H1 (cell line): Measurements from ENCODE around the gene ARHGEF40. TPM values are rescaled to one million over a fixed set of nuclear protein-coding genes. Genes with fewer than 3 reads are reported as not detected.

Experiments
- CTCF ChIA-PET: fragments of 300-600 bp; sonication (Branson Sonifier 250); formaldehyde crosslinking; loops from one replicate; lab custom pipeline; 2021; ENCODE audit not compliant: partially characterized antibody; lab: Charles Lee
- POLR2A ChIA-PET: fragments of 300-600 bp; sonication (Branson Sonifier 250); formaldehyde crosslinking; loops from one replicate; lab custom pipeline; 2021; ENCODE audit warnings: inconsistent platforms; ENCODE audit not compliant: partially characterized antibody; lab: Charles Lee
- DNase-seq, 2 experiments: peaks; one replicate each; pipeline versions ENCODE4 v3.0.0 to v3.0.0-alpha.2; 2010 to 2022; ENCODE audit warnings: low spot score in 2 of 2, low read depth in 1 of 2, mixed read lengths in 1 of 2
- FAIRE-seq: peaks from 2 replicates; lab custom pipeline; 2011; peaks lifted over from hg19 to GRCh38; lab: Jason Lieb, UNC
- H2AFZ ChIP-seq: 2 replicates; pipeline ENCODE4 v1.8.1; 2012; ENCODE audit warnings: low read length, inconsistent platforms
- H2AK5ac ChIP-seq: 2 replicates; pipeline ENCODE4 v1.6.1; 2013; ENCODE audit warnings: low read depth, low read length
- H2BK120ac ChIP-seq: replicated peaks from 2 replicates; pipeline ENCODE3; 2013; ENCODE audit warnings: low read depth, low read length, inconsistent platforms
- H2BK12ac ChIP-seq: 2 replicates; pipeline ENCODE4 v1.6.1; 2013; ENCODE audit warnings: low read depth, low read length
- H2BK15ac ChIP-seq: 2 replicates; pipeline ENCODE4 v1.6.1; 2013; ENCODE audit warnings: low read length
- H2BK20ac ChIP-seq: 2 replicates; pipeline ENCODE4 v1.6.1; 2013; ENCODE audit warnings: low read length
- H2BK5ac ChIP-seq: 2 replicates; pipeline ENCODE4 v1.6.1; 2013; ENCODE audit warnings: low read depth, low read length
- H3K14ac ChIP-seq: 2 replicates; pipeline ENCODE4 v1.6.1; 2013; ENCODE audit warnings: inconsistent platforms; ENCODE audit not compliant: insufficient read length
- H3K18ac ChIP-seq: 2 replicates; pipeline ENCODE4 v1.6.1; 2013; ENCODE audit warnings: low read length; ENCODE audit errors: extremely low read depth
- H3K23ac ChIP-seq: 2 replicates; pipeline ENCODE4 v1.6.1; 2013; ENCODE audit warnings: inconsistent platforms; ENCODE audit not compliant: insufficient read length
- H3K23me2 ChIP-seq: 2 replicates; pipeline ENCODE4 v1.6.1; 2013; ENCODE audit warnings: low read depth, low read length
- H3K27ac ChIP-seq: 2 replicates; pipeline ENCODE4 v1.6.1; 2011; ENCODE audit warnings: low read depth, low read length, inconsistent platforms
- H3K27me3 ChIP-seq, 4 experiments: replicated peaks in 1 of 4; 1 replicate in 1 of 4; 2 replicates in 3 of 4; pipeline versions ENCODE4 v1.6.1 to v1.8.1; 2011 to 2013; ENCODE audit warnings: low read length in 3 of 4, mild to moderate bottlenecking in 3 of 4, inconsistent platforms in 2 of 4, mixed read lengths in 2 of 4, moderate library complexity in 1 of 4; ENCODE audit not compliant: control insufficient read depth in 3 of 4, insufficient read depth in 3 of 4; ENCODE audit errors: extremely low read depth in 1 of 4
- H3K36me3 ChIP-seq, 4 experiments: 2 replicates each; pipeline versions ENCODE4 v1.6.1 to v1.8.1; 2011 to 2013; ENCODE audit warnings: mild to moderate bottlenecking in 4 of 4, low read length in 3 of 4, moderate library complexity in 2 of 4, control low read depth in 1 of 4, inconsistent platforms in 1 of 4; ENCODE audit not compliant: insufficient read depth in 4 of 4, control insufficient read depth in 2 of 4
- H3K4ac ChIP-seq: replicated peaks from 2 replicates; pipeline ENCODE3; 2013; ENCODE audit warnings: low read length, low read depth, mixed read lengths, inconsistent platforms; ENCODE audit not compliant: insufficient read length
- H3K4me1 ChIP-seq, 4 experiments: replicated peaks in 1 of 4; 1 replicate in 1 of 4; 2 replicates in 3 of 4; pipeline versions ENCODE4 v1.6.1 to v1.8.1; 2011 to 2013; ENCODE audit warnings: low read length in 3 of 4, inconsistent platforms in 2 of 4, mixed read lengths in 1 of 4; ENCODE audit not compliant: insufficient read depth in 4 of 4, control insufficient read depth in 3 of 4
- H3K4me2 ChIP-seq, 2 experiments: 2 replicates each; pipeline versions ENCODE4 v1.6.1 to v1.8.1; 2011 to 2013; ENCODE audit warnings: low read depth in 2 of 2, low read length in 2 of 2, control low read depth in 1 of 2, inconsistent platforms in 1 of 2, mild to moderate bottlenecking in 1 of 2; ENCODE audit not compliant: insufficient read depth in 1 of 2
- H3K4me3 ChIP-seq, 4 experiments: fragments of 200-600, 300-600 bp in 1 of 4; sonication (generic), shearing (Covaris generic), sonication (Bioruptor Twin) in 1 of 4; 2 replicates each; pipeline versions ENCODE4 v1.5.1 to v1.8.1; 2011 to 2016; ENCODE audit warnings: low read length in 4 of 4, low read depth in 3 of 4, control low read depth in 2 of 4, inconsistent platforms in 2 of 4, mild to moderate bottlenecking in 2 of 4, mixed read lengths in 1 of 4, moderate library complexity in 1 of 4; ENCODE audit not compliant: insufficient read depth in 2 of 4; ENCODE audit errors: extremely low read depth in 1 of 4
- H3K56ac ChIP-seq: replicated peaks from 2 replicates; pipeline ENCODE3; 2013; ENCODE audit warnings: low read depth, mild to moderate bottlenecking, mixed read lengths, low read length, inconsistent platforms; ENCODE audit not compliant: insufficient read length
- H3K79me1 ChIP-seq: 2 replicates; pipeline ENCODE4 v1.6.1; 2013; ENCODE audit warnings: low read depth, low read length, control low read depth
- H3K79me2 ChIP-seq, 2 experiments: 2 replicates each; pipeline versions ENCODE4 v1.6.1 to v1.8.1; 2012 to 2013; ENCODE audit warnings: low read length in 2 of 2, mild to moderate bottlenecking in 2 of 2, inconsistent platforms in 1 of 2; ENCODE audit not compliant: insufficient read depth in 2 of 2, control insufficient read depth in 1 of 2
- H3K9ac ChIP-seq, 4 experiments: replicated peaks in 1 of 4; 1 replicate in 1 of 4; 2 replicates in 3 of 4; pipeline versions ENCODE4 v1.6.1 to v1.8.1; 2011 to 2013; ENCODE audit warnings: low read depth in 3 of 4, low read length in 3 of 4, control low read depth in 2 of 4, mild to moderate bottlenecking in 2 of 4, moderate library complexity in 2 of 4, inconsistent platforms in 1 of 4; ENCODE audit errors: extremely low read depth in 1 of 4
- H3K9me3 ChIP-seq, 2 experiments: 2 replicates each; pipeline versions ENCODE4 v1.6.1 to v1.8.1; 2012 to 2013; ENCODE audit warnings: mild to moderate bottlenecking in 2 of 2, moderate library complexity in 2 of 2, control low read depth in 1 of 2, inconsistent platforms in 1 of 2, low read depth in 1 of 2, low read length in 1 of 2, mixed read lengths in 1 of 2; ENCODE audit not compliant: insufficient read depth in 2 of 2
- H4K20me1 ChIP-seq, 2 experiments: replicated peaks in 1 of 2; 2 replicates each; pipeline versions ENCODE3 to v1.8.1; 2011 to 2013; ENCODE audit warnings: inconsistent platforms in 2 of 2, low read length in 2 of 2, mild to moderate bottlenecking in 1 of 2; ENCODE audit not compliant: insufficient read depth in 2 of 2, control insufficient read depth in 1 of 2
- H4K5ac ChIP-seq: 2 replicates; pipeline ENCODE4 v1.6.1; 2013; ENCODE audit warnings: low read length, low read depth, mixed read lengths, inconsistent platforms; ENCODE audit not compliant: insufficient read length
- H4K8ac ChIP-seq: 2 replicates; pipeline ENCODE4 v1.8.0; 2013; ENCODE audit warnings: mild to moderate bottlenecking, moderate library complexity, low read length, inconsistent platforms; ENCODE audit not compliant: insufficient read depth; ENCODE audit errors: extremely low read depth
- H4K91ac ChIP-seq: replicated peaks from 2 replicates; pipeline ENCODE3; 2013; ENCODE audit warnings: low read length, mixed read lengths, inconsistent platforms; ENCODE audit not compliant: insufficient read length
- BRCA1 ChIP-seq: IDR thresholded peaks from 2 replicates; pipeline ENCODE4 v1.6.1; 2012; ENCODE audit warnings: low read depth, low read length, improper control_type of control experiment
- CBX8 ChIP-seq: fragments of 300-800, 300-1000 bp; sonication (generic); IDR thresholded peaks from 2 replicates; pipeline ENCODE4 v1.7.1; 2016; ENCODE audit warnings: low read depth, low read length, borderline replicate concordance
- CHD1 ChIP-seq: IDR thresholded peaks from 2 replicates; pipeline ENCODE4 v1.6.1; 2012; ENCODE audit warnings: low read depth, low read length, improper control_type of control experiment
- EGR1 ChIP-seq: IDR thresholded peaks from 2 replicates; pipeline ENCODE4 v1.6.1; 2011; ENCODE audit warnings: low read depth, low read length, borderline replicate concordance
- GABPA ChIP-seq: IDR thresholded peaks from 2 replicates; pipeline ENCODE4 v1.6.1; 2011; ENCODE audit warnings: mild to moderate bottlenecking, low read length, moderate library complexity, borderline replicate concordance; ENCODE audit not compliant: insufficient read depth
- KDM4A ChIP-seq: IDR thresholded peaks from one replicate; pipeline ENCODE4 v1.7.1; 2012; ENCODE audit warnings: low read depth, mild to moderate bottlenecking, moderate library complexity, low read length, inconsistent platforms; ENCODE audit not compliant: severe bottlenecking
- RXRA ChIP-seq: IDR thresholded peaks from 2 replicates; pipeline ENCODE4 v1.6.1; 2011; ENCODE audit warnings: low read depth, mild to moderate bottlenecking, low read length, moderate library complexity; ENCODE audit not compliant: insufficient read depth
- SP2 ChIP-seq: IDR thresholded peaks from 2 replicates; pipeline ENCODE4 v1.6.1; 2012; ENCODE audit warnings: mild to moderate bottlenecking, low read length, inconsistent platforms
- TAF7 ChIP-seq: optimal IDR thresholded peaks from 2 replicates; pipeline ENCODE3; 2011; ENCODE audit warnings: low read depth, mild to moderate bottlenecking, inconsistent platforms, low read length, moderate library complexity, borderline replicate concordance
- WGBS, 2 experiments: shearing (Covaris generic) in 1 of 2; methylation state at CpG; one replicate each; pipeline versions ENCODE4 v1.1.6 to v1.1.7; 2013 to 2015; ENCODE audit warnings: low lambda C conversion rate in 2 of 2, mixed read lengths in 2 of 2, inconsistent platforms in 1 of 2, low coverage in 1 of 2, missing lambda C conversion rate in 1 of 2; ENCODE audit not compliant: insufficient replicate concordance in 2 of 2, insufficient coverage in 1 of 2, insufficient read length in 1 of 2; ENCODE audit errors: extremely low coverage in 1 of 2, missing lambda C conversion rate in 1 of 2; 5-methylcytosine and 5-hydroxymethylcytosine counted together
- polyA plus RNA-seq, 7 experiments: library from polyadenylated mRNA; depleted of rRNA in 3 of 7; stranded (reverse) in 5 of 7; unstranded in 2 of 7; fragments of >200 nt in 5 of 7; fragments of 200-250 nt in 2 of 7; gene quantifications; 1 replicate in 5 of 7; 2 replicates in 1 of 7; 4 replicates in 1 of 7; pipeline versions ENCODE4 v1.2.1 to v1.2.3, GENCODE V29; 2011 to 2013; ENCODE audit warnings: missing spikeins in 2 of 7, mixed read lengths in 2 of 7
- total RNA-seq: library from RNA; stranded (reverse); fragmentation: NEBNext Ultra II Directional; extraction: Animal tissue kit (Norgen Biotek cat#: 25700); gene quantifications from 2 replicates; pipeline ENCODE4 v1.2.1, GENCODE V29; 2021

ARHGEF40 gene
- total and polyA plus RNA-seq, 2 of the 8 experiments (the other 6 are each of a cell fraction or from before 2014, with no cell fraction given), result 53.1 to 101 TPM

DNA sequence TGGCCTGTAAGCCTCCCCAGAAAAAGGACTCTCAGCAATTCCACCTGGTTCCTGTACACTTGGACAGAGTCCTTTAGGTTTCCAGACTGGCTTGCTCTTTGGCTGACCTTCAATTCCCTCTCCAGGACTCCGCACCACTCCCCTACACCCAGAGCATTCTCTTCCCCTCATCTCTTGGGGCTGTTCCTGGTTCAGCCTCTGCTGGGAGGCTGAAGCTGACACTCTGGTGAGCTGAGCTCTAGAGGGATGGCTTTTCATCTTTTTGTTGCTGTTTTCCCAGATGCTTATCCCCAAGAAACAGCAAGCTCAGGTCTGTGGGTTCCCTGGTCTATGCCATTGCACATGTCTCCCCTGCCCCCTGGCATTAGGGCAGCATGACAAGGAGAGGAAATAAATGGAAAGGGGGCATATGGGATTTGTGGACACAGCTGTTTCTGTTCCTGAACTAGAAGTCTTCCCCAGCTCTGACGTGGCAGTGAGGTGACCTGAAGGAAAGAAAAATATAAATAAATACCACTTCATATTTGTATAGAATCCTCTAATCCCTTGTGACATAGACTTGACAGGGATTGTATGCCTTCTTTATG lies 26.6 kb upstream of the ARHGEF40 start:
- CTCF ChIA-PET, result interaction anchor here (0.7 to 7.2 kb wide), 11 partner anchors 8 to 73 kb away, joined by 3 to 371 read pairs (median 4); partner anchors contain the start of gene NDRG2
- Histone ChIP-seq H3K27me3 (peaks cover 0 to 3% (median 0%) of the 10 kb centered on the region in 4 experiments; a peak in 1 of 7 replicates), H3K79me2 (no peaks in the 10 kb centered on the region), H3K4me3 (no peak overlapping the region), H4K5ac (no peak overlapping the region), H2AFZ (no peak overlapping the region), H2AK5ac (no peak overlapping the region), H3K27ac (no peak overlapping the region), H2BK15ac (no peak overlapping the region), H3K18ac (no peak overlapping the region), H3K9ac (no peak overlapping the region), H2BK120ac (no peak overlapping the region), H3K4me2 (no peak overlapping the region), H3K56ac (no peak overlapping the region), H3K4ac (no peak overlapping the region), H2BK20ac (no peak overlapping the region), H3K14ac (no peak overlapping the region), H3K23ac (no peak overlapping the region), H3K79me1 (no peaks in the 10 kb centered on the region), H4K20me1 (no peaks in the 10 kb centered on the region), H4K91ac (no peak overlapping the region), H4K8ac (no peak overlapping the region), H3K4me1 (peaks cover 8 to 11% (median 10%) of the 10 kb centered on the region in 4 experiments; a peak in 6 of 7 replicates), H3K9me3 (no peaks in the 10 kb centered on the region), H3K36me3 (no peaks in the 10 kb centered on the region), H3K23me2 (0 out of 2 replicates have a peak, but pooled peaks cover 2% of the 10 kb centered on the region), H2BK12ac (no peak overlapping the region), H2BK5ac (no peak overlapping the region)
- POLR2A ChIA-PET, result interaction anchor here (0.6 to 1.6 kb wide), 3 partner anchors 8 to 28 kb away, joined by 3 to 4 read pairs (median 3); no protein-coding TSS in a partner anchor
- 85% methylated on average over 2 of the region's 2 CpGs; no CpG with 5 or more reads in 1 of the 2 experiments for WGBS, 2 experiments
- FAIRE-seq, result no peak
- TF ChIP-seq CHD1, result no peak
- no peak for TF ChIP-seq GABPA
- no peak for TF ChIP-seq BRCA1
- no peak for TF ChIP-seq EGR1
- no peak for TF ChIP-seq TAF7
- no peak for TF ChIP-seq CBX8
- no peak for TF ChIP-seq RXRA
- no peak for TF ChIP-seq KDM4A
- no peak for TF ChIP-seq SP2
- DNase-seq, result no peak
